Measurements from ENCODE around the gene MRPS18A.

GRCh38 chr6:43645613-43645964 is 42.0 kb downstream of the MRPS18A start:
- TF ChIP-seq CTCF (IDR thresholded peaks at IDR 0.05; ENCODE audit: low read depth, low read length): no peak
- TF ChIP-seq POLR2A (IDR thresholded peaks at IDR 0.05; ENCODE audit: extremely low read depth, insufficient read length): no peak
- TF ChIP-seq MYC (IDR thresholded peaks at IDR 0.05; ENCODE audit: low read depth, low read length): no peak
